GM18505 (cell line): Measurements from ENCODE around the gene MGLL.

Experiments
- ATAC-seq: cut with Tn5 transposase; IDR thresholded peaks from one replicate; pipeline ENCODE4 v1.9.1; 2021; ENCODE audit not compliant: unreplicated experiment
- POLR2A ChIP-seq: IDR thresholded peaks from 4 replicates; pipeline ENCODE4 v1.6.1; 2011; ENCODE audit warnings: borderline replicate concordance; ENCODE audit not compliant: insufficient read depth, insufficient read length; ENCODE audit errors: extremely low read depth

The MGLL gene

DNA sequence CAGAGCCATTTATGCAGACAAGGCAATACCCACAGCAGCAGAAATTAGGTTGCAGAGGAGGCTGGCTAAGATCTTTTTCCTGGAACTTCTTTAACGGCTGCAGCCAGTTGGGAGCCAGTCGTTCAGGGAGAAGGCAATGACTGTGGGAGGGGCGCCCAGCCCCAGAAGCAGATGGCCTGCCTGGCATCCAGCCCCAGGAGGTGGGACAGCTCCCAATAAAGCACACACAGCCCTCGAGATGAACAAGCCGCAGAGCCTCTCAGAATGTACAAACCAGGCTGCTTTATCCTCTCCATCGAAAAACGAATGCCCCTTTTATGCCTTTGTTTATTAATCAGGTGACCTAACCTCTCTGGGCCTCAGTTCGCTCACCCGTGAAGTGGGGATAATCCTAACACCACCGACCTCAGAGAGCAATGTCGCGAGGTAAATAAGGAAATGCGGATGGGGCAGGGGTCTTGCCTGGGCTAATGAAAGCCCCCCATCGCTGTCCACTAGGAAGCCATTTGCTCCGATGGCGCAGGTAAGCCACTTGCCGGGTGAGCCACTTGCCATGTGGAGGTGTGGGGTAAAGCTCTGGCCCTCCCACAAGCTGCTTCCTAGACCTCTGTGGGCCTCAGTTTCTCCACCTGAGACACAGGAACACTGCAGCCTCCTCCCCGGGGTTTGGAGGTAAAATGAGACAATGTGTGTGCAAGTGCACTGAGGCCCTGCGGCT is 35.8 kb downstream of the MGLL start:
- no peak for TF ChIP-seq POLR2A

DNA sequence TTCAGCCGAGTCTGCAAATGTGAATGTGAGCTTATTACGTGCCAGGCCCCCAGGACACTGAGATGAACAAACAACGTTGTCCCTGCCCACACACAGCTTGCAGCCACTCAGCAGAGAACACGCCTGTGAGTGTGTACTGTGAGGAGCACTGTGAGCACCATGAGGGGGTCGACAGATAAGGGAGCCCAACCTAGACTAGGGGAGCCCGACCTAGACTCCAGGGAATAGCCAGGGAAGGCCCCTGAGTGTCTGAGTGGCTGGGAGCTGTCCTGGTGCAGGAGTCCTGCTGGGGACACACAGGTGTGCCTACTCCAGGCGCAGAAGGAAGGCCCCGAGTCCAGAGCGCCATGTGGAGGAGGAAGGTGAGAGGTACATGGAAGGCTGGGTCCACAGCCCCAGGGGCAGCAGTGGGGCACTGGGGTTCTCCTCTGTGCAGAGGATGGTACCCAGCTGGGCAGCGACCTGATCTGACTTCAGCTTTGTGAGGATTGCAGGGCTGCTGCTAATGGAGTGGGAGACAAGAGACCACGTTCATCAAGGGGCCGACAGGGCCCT is 36.5 kb downstream of the MGLL start:
- no peak for ATAC-seq
- no peak for TF ChIP-seq POLR2A

More for the DNA sequence above, 35.8 kb downstream of the MGLL start:
- ATAC-seq = no peak

DNA sequence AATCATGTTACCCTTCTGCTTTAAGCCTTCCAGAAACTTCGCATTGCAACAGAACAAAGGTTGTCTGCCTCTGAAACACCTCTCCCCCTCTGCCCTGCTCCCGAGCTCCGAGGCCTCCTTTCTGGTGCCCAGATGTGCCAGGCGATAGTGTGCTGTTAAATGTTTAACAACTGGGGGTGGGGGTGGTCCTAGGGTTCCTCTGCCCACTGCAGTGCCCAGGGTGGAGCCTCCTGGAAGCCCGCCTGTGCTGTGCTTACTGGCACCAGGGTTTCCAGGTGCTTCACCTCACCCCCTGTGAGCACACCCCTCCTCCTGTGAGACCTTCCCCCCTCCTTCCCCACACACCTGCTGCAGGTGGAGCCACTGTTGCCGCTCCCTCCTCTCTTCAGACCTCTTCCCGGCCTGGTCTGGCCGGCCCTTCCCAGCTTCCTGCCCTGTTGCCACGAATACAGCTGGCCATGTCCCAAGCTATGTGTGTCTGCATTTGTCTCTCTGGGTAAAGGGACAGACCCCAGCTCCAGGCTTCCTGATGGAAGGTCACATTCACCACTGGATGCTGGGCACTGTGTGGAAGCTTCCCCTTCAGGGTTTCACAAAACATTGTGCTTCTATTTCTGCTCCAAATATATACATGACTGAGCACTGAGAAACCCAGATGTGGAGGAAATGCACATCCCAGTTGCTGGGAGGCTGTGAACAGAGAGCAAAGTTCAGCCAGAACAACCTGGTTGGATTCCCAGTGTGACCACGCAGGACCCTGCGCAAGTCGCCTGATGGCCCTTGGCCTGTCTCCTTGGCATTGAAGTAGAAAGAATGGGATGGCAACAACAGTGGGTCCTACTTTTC is 37.2 kb downstream of the MGLL start:
- no peak for ATAC-seq
- no peak for TF ChIP-seq POLR2A

- TF ChIP-seq POLR2A = no peak
- ATAC-seq = no peak
These were observed 38.0 kb downstream of the MGLL start for GRCh38 chr3:127784283-127784682.

- no peak for TF ChIP-seq POLR2A
- ATAC-seq = no peak
These were observed 38.6 kb downstream of the MGLL start for GRCh38 chr3:127783642-127784160.

- TF ChIP-seq POLR2A = no peak
- no peak for ATAC-seq
These were observed 39.1 kb downstream of the MGLL start for GRCh38 chr3:127783166-127783565.

DNA sequence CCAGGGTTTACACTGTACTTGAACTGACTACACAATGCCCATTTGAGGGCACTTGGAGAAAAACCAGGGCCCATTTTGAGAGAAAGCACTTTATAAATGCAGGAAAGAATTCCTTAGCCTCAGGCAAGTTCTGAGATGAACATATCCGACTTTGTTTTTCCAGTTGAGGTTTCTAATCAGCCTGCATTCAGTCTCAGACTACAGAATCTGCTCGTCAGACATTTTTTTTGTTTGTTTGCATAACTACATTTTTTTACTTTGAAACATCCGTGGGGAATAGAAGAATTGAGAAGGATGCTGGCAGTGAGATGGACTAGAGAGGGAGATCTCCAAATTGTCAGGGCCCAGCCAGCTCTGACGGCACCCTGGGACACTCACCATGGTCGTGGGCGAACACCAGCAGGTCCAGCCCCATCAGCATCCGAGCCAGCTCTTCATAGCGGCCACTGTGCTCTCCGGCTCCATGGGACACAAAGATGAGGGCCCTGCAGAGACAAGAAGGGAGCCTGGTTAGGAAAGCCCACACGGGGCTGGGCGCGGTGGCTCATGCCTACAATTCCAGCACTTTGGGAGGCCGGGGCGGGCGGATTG is 40.8 kb downstream of the MGLL start:
- ATAC-seq = no peak
- TF ChIP-seq POLR2A = no peak

GRCh38 chr3:127780536-127781400 is 41.5 kb downstream of the MGLL start:
- TF ChIP-seq POLR2A = no peak
- no peak for ATAC-seq

GRCh38 chr3:127779747-127780146 is 42.6 kb downstream of the MGLL start:
- peak; percentile 41 for ATAC-seq

DNA sequence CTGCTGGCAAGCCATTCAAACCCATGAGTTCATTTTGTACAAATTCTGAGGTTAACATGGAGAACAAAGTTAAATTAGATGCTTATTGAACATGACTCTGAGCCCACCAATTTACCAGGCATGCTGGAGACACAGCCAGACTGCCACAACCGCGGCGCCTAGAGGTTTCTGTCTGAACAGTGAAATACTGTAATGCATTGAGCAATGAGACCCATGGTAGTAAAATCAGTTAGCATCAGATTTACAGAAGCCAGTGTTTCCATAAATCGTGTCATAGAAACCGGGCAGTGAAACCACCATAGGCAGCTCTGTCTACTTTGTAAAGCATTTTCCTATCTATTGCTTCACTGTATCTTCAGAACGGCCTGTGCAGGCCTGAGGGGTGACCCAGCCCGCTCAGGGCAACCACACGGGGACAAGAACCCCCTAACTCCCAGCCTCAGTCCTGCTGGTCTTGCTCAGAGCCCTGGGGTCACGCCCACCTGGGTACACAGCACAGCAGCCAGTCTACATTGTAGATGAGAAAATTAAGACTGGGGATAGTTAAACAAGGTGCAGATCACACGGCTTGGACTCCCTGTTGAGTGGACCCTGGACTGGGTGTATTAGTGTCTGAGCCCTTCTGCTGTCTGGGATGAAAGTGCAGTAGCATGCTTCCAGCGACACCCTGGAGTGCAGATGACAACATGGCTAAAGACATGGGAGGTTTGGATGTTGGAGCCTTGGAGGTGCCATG is 44.2 kb downstream of the MGLL start:
- ATAC-seq = no peak
- TF ChIP-seq POLR2A = no peak

More at GRCh38 chr3:127779747-127780146, 42.6 kb downstream of the MGLL start:
- no peak for TF ChIP-seq POLR2A

DNA sequence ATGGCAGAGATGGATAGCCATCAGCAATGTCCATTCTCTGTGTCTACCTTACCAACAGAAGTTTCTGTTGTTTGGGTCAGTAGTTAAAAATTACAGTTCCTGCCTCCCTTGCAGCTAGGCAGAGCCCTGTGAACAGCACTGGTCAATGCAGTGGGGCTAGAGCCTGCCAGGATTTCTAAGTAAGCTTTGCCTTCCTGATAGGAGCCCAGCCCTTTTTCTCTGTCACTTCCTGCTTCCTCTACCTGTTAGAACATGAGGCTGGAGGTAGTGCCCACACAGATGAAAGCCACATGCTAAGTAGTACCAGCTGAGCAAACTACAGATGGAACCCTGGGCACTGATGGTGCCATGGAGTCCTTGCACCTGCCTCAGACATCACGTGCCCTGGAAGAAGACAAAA is 45.0 kb downstream of the MGLL start:
- no peak for TF ChIP-seq POLR2A
- ATAC-seq = no peak

DNA sequence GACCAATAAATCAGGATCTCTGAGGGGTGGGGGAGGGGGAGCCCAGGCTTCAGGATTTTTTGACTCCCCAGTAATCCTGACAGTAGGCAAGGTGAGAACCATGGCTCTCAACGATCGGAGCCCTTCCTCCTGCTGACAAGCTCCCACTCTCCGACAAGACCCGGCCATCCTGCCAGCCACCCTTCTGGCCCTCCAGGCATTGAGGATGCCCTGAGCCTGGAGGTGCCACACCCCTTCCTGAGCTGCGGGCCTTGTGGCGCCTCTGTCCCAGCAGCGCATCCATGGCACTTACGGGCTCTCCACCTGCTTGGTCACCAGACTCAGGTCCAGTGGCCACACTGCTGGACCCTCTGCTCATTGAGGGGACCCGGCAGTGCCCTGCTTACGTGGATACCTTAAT is 46.0 kb downstream of the MGLL start:
- no peak for ATAC-seq

GRCh38 chr3:127775398-127776109 is 46.8 kb downstream of the MGLL start:
- no peak for TF ChIP-seq POLR2A
- ATAC-seq = no peak

More for the DNA sequence above, 46.0 kb downstream of the MGLL start:
- TF ChIP-seq POLR2A = no peak
